ENCODE data around the gene MT4. TPM values are rescaled to one million over a fixed set of nuclear protein-coding genes. Genes with fewer than 3 reads are reported as not detected.

The MT4 gene
- total RNA-seq, 1 experiment from 2014 or later = not detected

Other genes starting within 250 kb of the MT4 start
- 98.9 and 107 TPM in 2 replicates for gene AMFR, start 139.5 kb upstream of the MT4 start, total RNA-seq (2014; rRNA removed)
- 44.5 and 109 TPM in 2 replicates for gene NUDT21, start 113.7 kb upstream of the MT4 start, total RNA-seq (2014; rRNA removed)
- gene OGFOD1, start 113.5 kb upstream of the MT4 start, total RNA-seq (2014; rRNA removed) = 46.4 and 55.5 TPM in 2 replicates
- gene BBS2, start 45.0 kb upstream of the MT4 start, total RNA-seq (2014; rRNA removed) = 17.6 and 19.2 TPM in 2 replicates
- gene MT3, start 24.5 kb downstream of the MT4 start, total RNA-seq (2014; rRNA removed) = not detected in 2 replicates
- gene MT2A, start 43.5 kb downstream of the MT4 start, total RNA-seq (2014; rRNA removed) = 683 and 758 TPM in 2 replicates
- not detected in 2 replicates for gene MT1E, start 60.7 kb downstream of the MT4 start, total RNA-seq (2014; rRNA removed)
- 1.3 and 1.5 TPM in 2 replicates for gene MT1M, start 67.6 kb downstream of the MT4 start, total RNA-seq (2014; rRNA removed)
- not detected in 2 replicates for gene MT1A, start 73.6 kb downstream of the MT4 start, total RNA-seq (2014; rRNA removed)
- not detected in 2 replicates for gene MT1B, start 86.8 kb downstream of the MT4 start, total RNA-seq (2014; rRNA removed)
- 15.2 and 27.3 TPM in 2 replicates for gene MT1F, start 92.9 kb downstream of the MT4 start, total RNA-seq (2014; rRNA removed)
- gene MT1G, start 103.0 kb downstream of the MT4 start, total RNA-seq (2014; rRNA removed) = not detected in 2 replicates
- not detected in 2 replicates for gene MT1H, start 104.7 kb downstream of the MT4 start, total RNA-seq (2014; rRNA removed)
- 83.8 and 120 TPM in 2 replicates for gene MT1X, start 117.4 kb downstream of the MT4 start, total RNA-seq (2014; rRNA removed)
- gene NUP93, start 165.1 kb downstream of the MT4 start, total RNA-seq (2014; rRNA removed) = 94.5 and 98.6 TPM in 2 replicates